Measurements from ENCODE around the gene MRGPRD. TPM values are rescaled to one million over a fixed set of nuclear protein-coding genes. Genes with fewer than 3 reads are reported as not detected.

MRGPRD gene
- total RNA-seq, 1 donor from 2014 or later = not detected

DNA sequence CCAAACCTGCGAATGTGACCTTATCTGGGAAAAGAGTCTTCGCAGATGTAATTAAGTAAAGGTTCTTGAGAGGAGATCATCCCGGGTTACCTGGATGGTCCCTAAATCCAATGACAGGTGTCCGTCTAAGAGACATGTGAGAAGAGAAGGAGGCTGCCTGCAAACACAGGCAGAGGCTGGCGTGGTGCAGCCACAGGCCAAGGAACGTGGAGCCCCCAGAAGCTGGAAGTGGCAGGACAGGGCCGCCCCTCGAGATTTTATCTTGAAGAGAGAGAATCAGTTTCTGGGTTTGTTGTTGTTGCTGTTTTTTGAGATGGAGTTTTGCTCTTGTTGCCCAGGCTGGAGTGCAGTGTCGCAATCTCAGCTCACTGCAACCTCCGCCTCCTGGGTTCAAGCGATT lies 33.6 kb downstream of the MRGPRD start:
- H2AFZ ChIP-seq (ENCODE audit: low read depth, low read length) = no peak overlapping the region
- H3K4me2 ChIP-seq (ENCODE audit: low read length) = no peak overlapping the region
- H3K36me3 Mint-ChIP-seq (ENCODE audit: low read depth, unreplicated experiment) = no peaks in the 10 kb centered on the region
- no peaks in the 10 kb centered on the region for H3K79me2 ChIP-seq (ENCODE audit: insufficient read depth, low read length)
- no peak for DNase-seq (ENCODE audit: low read depth)
- H3K9me3 Mint-ChIP-seq (ENCODE audit: unreplicated experiment) = no peaks in the 10 kb centered on the region
- H3K4me1 ChIP-seq (ENCODE audit: insufficient read depth, low read length) = peaks cover 7% of the 10 kb centered on the region
- peak overlapping the region; percentile 72 for H3K9ac ChIP-seq (ENCODE audit: low read length)
- peak overlapping the region; percentile 29 for H3K27ac Mint-ChIP-seq (ENCODE audit: unreplicated experiment)
- no peak overlapping the region for H3K4me3 ChIP-seq (ENCODE audit: insufficient read depth, low read depth, low read length)
- H3K4me1 Mint-ChIP-seq (ENCODE audit: low read depth, unreplicated experiment) = peaks cover 12% of the 10 kb centered on the region
- H3K27ac ChIP-seq (ENCODE audit: low read depth, low read length) = no peak overlapping the region
- H3K4me3 Mint-ChIP-seq (ENCODE audit: unreplicated experiment) = no peak overlapping the region
- H3K9me3 ChIP-seq (ENCODE audit: insufficient read depth, low read depth, low read length) = no peaks in the 10 kb centered on the region
- H3K27me3 ChIP-seq (ENCODE audit: insufficient read depth, low read length) = no peaks in the 10 kb centered on the region
- H3K27me3 Mint-ChIP-seq (ENCODE audit: low read depth, unreplicated experiment) = peaks cover 4% of the 10 kb centered on the region
- no peaks in the 10 kb centered on the region for H3K36me3 ChIP-seq (ENCODE audit: insufficient read depth, low read length)
- no peaks in the 10 kb centered on the region for H4K20me1 ChIP-seq (ENCODE audit: insufficient read depth, low read length)
- TF ChIP-seq CTCF (IDR thresholded peaks at IDR 0.05; ENCODE audit: insufficient read depth, low read depth, low read length) (no peak), EZH2 (IDR thresholded peaks at IDR 0.05; ENCODE audit: insufficient read depth, low read length) (no peak)
- FAIRE-seq = no peak

DNA sequence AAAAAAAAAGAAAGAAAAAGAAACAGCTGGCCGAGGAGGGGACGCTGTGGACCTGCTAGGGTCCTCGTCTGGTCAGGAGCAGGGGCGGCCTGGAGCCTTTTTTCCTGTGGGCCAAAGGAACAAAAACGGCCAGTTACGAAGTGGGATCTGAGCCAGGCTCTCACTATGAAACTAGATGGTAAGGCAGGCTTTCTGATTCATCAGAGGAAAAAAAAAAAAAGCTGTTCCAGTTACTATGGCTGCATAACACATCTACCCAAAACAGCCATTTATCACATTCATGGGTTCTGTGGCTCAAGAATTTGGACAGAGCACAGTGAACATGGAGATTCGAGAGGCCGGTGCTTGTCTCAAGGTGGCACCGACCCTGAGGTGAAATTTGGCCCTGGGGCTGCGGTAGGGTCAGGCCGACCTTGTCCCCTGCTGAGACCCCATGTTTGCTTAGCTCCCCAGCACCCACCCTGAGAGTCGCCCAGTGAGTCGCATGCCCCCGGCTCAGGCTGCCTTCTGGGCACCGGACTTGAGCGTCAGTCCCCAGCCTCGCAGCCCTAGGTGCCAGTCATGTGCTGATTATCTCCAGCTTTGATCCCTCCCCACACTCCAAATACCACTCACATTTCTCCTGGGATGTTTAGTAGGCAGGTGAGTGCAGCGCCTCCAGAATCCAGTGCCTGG lies 34.2 kb downstream of the MRGPRD start:
- Mint-ChIP-seq H3K27me3 (ENCODE audit: low read depth, unreplicated experiment) (peaks cover 4% of the 10 kb centered on the region), H3K27ac (ENCODE audit: unreplicated experiment) (peak overlapping the region; percentile 29), H3K9me3 (ENCODE audit: unreplicated experiment) (no peaks in the 10 kb centered on the region), H3K36me3 (ENCODE audit: low read depth, unreplicated experiment) (no peaks in the 10 kb centered on the region), H3K4me3 (ENCODE audit: unreplicated experiment) (no peak overlapping the region), H3K4me1 (ENCODE audit: low read depth, unreplicated experiment) (peaks cover 12% of the 10 kb centered on the region)
- Histone ChIP-seq H3K79me2 (ENCODE audit: insufficient read depth, low read length) (no peaks in the 10 kb centered on the region), H4K20me1 (ENCODE audit: insufficient read depth, low read length) (no peaks in the 10 kb centered on the region), H3K27me3 (ENCODE audit: insufficient read depth, low read length) (no peaks in the 10 kb centered on the region), H3K36me3 (ENCODE audit: insufficient read depth, low read length) (no peaks in the 10 kb centered on the region), H3K4me3 (ENCODE audit: insufficient read depth, low read depth, low read length) (no peak overlapping the region), H3K27ac (ENCODE audit: low read depth, low read length) (peak overlapping the region; percentile 40), H3K9me3 (ENCODE audit: insufficient read depth, low read depth, low read length) (no peaks in the 10 kb centered on the region), H3K4me2 (ENCODE audit: low read length) (peak overlapping the region; percentile 61), H3K9ac (ENCODE audit: low read length) (peak overlapping the region; percentile 72), H3K4me1 (ENCODE audit: insufficient read depth, low read length) (peaks cover 7% of the 10 kb centered on the region), H2AFZ (ENCODE audit: low read depth, low read length) (no peak overlapping the region)
- FAIRE-seq (no peak), DNase-seq (ENCODE audit: low read depth) (peak; percentile 86)
- no peak for TF ChIP-seq CTCF (IDR thresholded peaks at IDR 0.05; ENCODE audit: insufficient read depth, low read depth, low read length)
- no peak for TF ChIP-seq EZH2 (IDR thresholded peaks at IDR 0.05; ENCODE audit: insufficient read depth, low read length)

DNA sequence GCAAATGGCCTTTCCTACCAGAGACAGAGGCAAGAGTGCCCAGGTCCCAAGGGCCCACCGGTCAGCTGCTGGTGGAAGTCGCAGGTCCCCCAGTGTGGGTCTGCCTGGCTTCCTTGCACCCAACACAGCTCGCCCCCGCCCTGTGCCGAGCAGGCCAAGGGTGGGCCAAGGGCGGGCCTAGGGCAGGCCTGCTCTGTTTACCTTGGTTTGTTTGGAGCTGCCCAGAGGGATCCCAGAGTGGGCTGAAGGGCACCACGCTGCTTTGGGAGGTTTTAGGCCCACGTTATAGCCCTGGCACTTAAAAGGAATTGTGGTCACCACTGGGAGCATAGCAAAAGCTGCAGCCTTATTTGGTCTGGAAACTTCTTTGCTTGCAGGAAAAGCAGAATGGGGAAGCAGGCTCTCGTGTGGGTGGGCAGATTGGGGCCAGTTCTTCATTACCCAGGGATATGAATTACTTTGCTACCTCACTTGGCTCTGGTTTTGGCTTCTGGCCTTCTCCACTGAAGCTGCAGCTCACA lies 38.0 kb downstream of the MRGPRD start:
- no peak overlapping the region for H3K4me3 Mint-ChIP-seq (ENCODE audit: unreplicated experiment)
- DNase-seq (ENCODE audit: low read depth) (peak; percentile 65), FAIRE-seq (no peak)
- TF ChIP-seq EZH2 (IDR thresholded peaks at IDR 0.05; ENCODE audit: insufficient read depth, low read length) (no peak), CTCF (IDR thresholded peaks at IDR 0.05; ENCODE audit: insufficient read depth, low read depth, low read length) (no peak)
- no peak overlapping the region for H3K4me2 ChIP-seq (ENCODE audit: low read length)
- peaks cover under 1% of the 10 kb centered on the region for H3K27me3 Mint-ChIP-seq (ENCODE audit: low read depth, unreplicated experiment)
- no peaks in the 10 kb centered on the region for H3K9me3 ChIP-seq (ENCODE audit: insufficient read depth, low read depth, low read length)
- peaks cover 7% of the 10 kb centered on the region for H3K36me3 Mint-ChIP-seq (ENCODE audit: low read depth, unreplicated experiment)
- H3K4me1 Mint-ChIP-seq (ENCODE audit: low read depth, unreplicated experiment) = peaks cover 12% of the 10 kb centered on the region
- peaks cover 7% of the 10 kb centered on the region for H3K4me1 ChIP-seq (ENCODE audit: insufficient read depth, low read length)
- no peak overlapping the region for H3K9ac ChIP-seq (ENCODE audit: low read length)
- no peak overlapping the region for H3K27ac ChIP-seq (ENCODE audit: low read depth, low read length)
- no peaks in the 10 kb centered on the region for H3K27me3 ChIP-seq (ENCODE audit: insufficient read depth, low read length)
- no peak overlapping the region for H2AFZ ChIP-seq (ENCODE audit: low read depth, low read length)
- H3K79me2 ChIP-seq (ENCODE audit: insufficient read depth, low read length) = no peaks in the 10 kb centered on the region
- H4K20me1 ChIP-seq (ENCODE audit: insufficient read depth, low read length) = no peaks in the 10 kb centered on the region
- no peak overlapping the region for H3K27ac Mint-ChIP-seq (ENCODE audit: unreplicated experiment)
- no peaks in the 10 kb centered on the region for H3K36me3 ChIP-seq (ENCODE audit: insufficient read depth, low read length)
- H3K9me3 Mint-ChIP-seq (ENCODE audit: unreplicated experiment) = no peaks in the 10 kb centered on the region
- no peak overlapping the region for H3K4me3 ChIP-seq (ENCODE audit: insufficient read depth, low read depth, low read length)
